ENCODE results near the gene ADGRG3. TPM values are rescaled to one million over a fixed set of nuclear protein-coding genes. Genes with fewer than 3 reads are reported as not detected.

The ADGRG3 gene
- total RNA-seq, 5 donors from 2014 or later (not counting 1 experiment from before 2014, with no cell fraction given) = 0.16 to 1.8 (median 0.40) TPM; not detected in 1

DNA sequence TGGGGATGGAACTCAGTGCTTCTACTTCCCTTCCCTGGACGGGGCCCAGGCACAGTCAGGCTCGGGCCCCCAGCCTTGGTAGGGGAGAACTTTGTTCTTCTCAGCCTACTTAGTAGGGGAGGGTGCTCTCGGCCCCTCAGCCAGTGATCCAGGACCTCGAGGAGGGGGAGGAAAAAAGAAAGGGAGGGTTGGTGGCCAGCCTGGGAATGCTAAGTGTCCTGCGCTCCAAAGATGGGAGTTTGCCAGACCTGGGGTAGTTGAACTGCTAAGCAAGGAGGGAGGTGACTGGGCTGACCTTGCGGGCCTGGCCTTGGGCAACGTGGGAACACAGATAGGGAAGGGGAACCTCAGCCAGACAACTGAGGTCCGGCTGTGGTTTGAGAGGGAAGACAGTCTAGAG is 27.5 kb upstream of the ADGRG3 start:
- no peaks in the 10 kb centered on the region for H3K36me3 Mint-ChIP-seq
- POLR2A ChIA-PET = no interaction called here

DNA sequence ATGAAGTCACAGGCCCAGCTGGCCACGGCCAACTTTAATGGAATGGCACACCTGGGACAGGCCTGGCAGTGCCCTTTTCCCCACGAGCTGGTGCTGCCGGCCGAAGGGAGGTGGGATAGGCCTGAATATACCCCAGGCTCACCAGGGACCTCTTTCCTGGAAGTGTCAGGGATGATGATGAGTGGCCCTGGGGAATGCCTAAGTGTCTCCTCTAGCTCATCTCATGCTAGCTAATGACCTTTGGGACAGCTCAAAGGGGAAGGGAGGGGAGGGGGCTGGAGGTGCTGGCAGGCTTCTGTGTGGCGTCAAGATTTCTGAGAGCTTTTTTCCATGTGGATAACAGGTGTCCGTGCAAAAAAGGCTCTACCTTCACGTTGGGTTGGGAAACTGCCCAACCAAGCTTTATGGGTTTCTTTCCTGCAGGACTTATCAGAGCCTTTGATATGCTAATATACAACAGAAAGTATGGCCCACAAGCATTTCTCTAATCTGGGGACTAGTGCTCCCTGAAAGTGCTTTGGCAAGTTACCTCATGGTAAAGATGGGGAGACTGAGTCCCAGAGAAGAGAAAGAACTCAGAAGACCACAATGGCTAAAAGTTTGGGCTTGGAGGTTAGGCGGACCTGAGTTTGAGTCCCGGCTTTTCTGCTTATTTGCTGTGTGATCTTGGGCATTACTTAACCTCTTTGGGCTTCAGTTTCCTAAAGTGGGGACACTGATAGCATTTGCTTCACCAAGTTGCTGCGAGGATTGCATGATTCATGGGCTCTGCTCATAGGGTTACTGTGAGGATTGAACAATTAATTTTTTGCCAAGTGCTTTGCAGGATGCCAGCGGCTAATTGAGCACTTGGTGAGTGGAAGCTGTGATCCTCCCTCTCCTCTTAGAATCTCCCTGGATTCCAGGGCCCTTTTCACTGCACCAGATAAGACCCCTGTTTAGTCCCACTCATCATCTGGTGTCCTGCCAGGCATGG is 25.7 kb upstream of the ADGRG3 start:
- Mint-ChIP-seq H3K9me3 (no peaks in the 10 kb centered on the region), H3K36me3 (no peaks in the 10 kb centered on the region)

More for the DNA sequence above, 27.5 kb upstream of the ADGRG3 start:
- Mint-ChIP-seq H3K27me3 (peaks cover 5 to 13% of the 10 kb centered on the region in 2 donors), H3K9me3 (no peaks in the 10 kb centered on the region), H3K4me1 (peaks cover 0 to 5% (median 2%) of the 10 kb centered on the region in 3 donors), H3K27ac (peak overlapping the region in 1 of 2 donors; percentile 41), H3K4me3 (no peak overlapping the region)
- Histone ChIP-seq H3K9me3 (no peaks in the 10 kb centered on the region), H3K4me3 (ENCODE audit: control insufficient read depth in 1 of 2, extremely low read depth in 1 of 2, low read length in 1 of 2) (no peak overlapping the region), H3K36me3 (ENCODE audit: control insufficient read depth in 2 of 2, extremely low read depth in 1 of 2, insufficient read depth in 1 of 2, low read length in 1 of 2) (no peaks in the 10 kb centered on the region), H3K4me1 (ENCODE audit: control insufficient read depth in 1 of 2, extremely low read depth in 1 of 2, insufficient read depth in 2 of 2, low read length in 2 of 2) (peaks cover 0 to 45% of the 10 kb centered on the region in 2 experiments), H3K27ac (ENCODE audit: low read length) (no peak overlapping the region), H3K27me3 (replicated peaks in 1 of 2; ENCODE audit: control insufficient read depth in 2 of 2, extremely low read depth in 1 of 2, insufficient read depth in 2 of 2, low read length in 1 of 2) (peaks cover 0 to 26% of the 10 kb centered on the region in 2 experiments)
- no peak for ATAC-seq (replicated peaks in 1 of 4)
- 85% methylated on average over 6 of the region's 8 CpGs for WGBS (ENCODE audit: insufficient coverage)
- no peak for DNase-seq
- CTCF ChIA-PET = interaction anchor here in 1 of 2 donors (0.7 to 1.2 kb wide), 2 partner anchors 9 to 222 kb away, joined by 3 to 4 read pairs; no protein-coding TSS in a partner anchor

DNA sequence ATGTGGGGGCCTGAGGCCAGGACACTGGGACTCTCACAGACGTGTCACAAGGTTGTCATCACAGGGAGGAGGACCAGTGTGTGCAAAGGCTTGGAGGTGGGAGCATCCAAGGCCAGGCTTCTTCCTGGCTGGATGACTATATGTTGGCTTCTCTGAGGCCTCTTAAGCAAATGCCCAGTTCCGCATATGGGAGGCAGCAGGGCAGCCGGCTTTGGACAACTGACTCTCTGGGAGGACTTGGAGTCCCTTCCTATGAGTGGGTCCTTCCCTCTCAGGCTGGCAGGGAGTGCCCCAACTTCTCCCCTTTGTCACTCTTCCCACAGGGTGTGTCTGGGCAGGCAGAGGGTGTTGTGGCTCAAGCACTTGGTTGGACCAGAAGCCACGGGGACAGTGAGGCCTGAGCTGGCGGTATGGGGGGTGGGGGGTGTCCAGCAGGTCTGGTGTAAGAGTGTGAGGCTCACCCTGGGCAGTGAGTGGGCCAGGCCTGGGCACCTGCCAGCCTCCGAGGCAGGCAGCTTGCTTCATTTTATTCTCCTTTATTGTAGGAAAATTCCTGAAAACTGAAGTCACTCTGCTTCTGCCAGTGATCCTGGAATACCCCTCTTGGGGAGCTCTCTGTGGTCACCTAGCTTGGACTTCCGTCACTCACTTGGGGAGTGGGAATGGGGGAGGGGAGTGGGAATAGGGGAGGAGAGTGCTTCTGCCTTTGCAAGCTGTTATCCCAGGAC is 24.8 kb upstream of the ADGRG3 start:
- no peak overlapping the region for H3K27ac Mint-ChIP-seq
- ATAC-seq (replicated peaks in 1 of 4) (no peak), DNase-seq (no peak)
- peaks cover 0 to 15% of the 10 kb centered on the region in 2 experiments for H3K27me3 ChIP-seq (replicated peaks in 1 of 2; ENCODE audit: control insufficient read depth in 2 of 2, extremely low read depth in 1 of 2, insufficient read depth in 2 of 2, low read length in 1 of 2)
- CTCF ChIA-PET = interaction anchor here in 1 of 2 donors (1.2 kb wide), 1 partner anchor 9 kb away, joined by 3 read pairs; no protein-coding TSS in a partner anchor
- no peak overlapping the region for H3K4me3 Mint-ChIP-seq
- no peak overlapping the region for H3K27ac ChIP-seq (ENCODE audit: low read length)
- H3K27me3 Mint-ChIP-seq = peaks cover 0 to 3% of the 10 kb centered on the region in 2 donors
- no peaks in the 10 kb centered on the region for H3K36me3 Mint-ChIP-seq
- WGBS (ENCODE audit: insufficient coverage) = 71% methylated on average over 5 of the region's 7 CpGs
- H3K36me3 ChIP-seq (ENCODE audit: control insufficient read depth in 2 of 2, extremely low read depth in 1 of 2, insufficient read depth in 1 of 2, low read length in 1 of 2) = no peaks in the 10 kb centered on the region
- no peak overlapping the region for H3K4me3 ChIP-seq (ENCODE audit: control insufficient read depth in 1 of 2, extremely low read depth in 1 of 2, low read length in 1 of 2)
- peaks cover 0 to 55% of the 10 kb centered on the region in 2 experiments for H3K4me1 ChIP-seq (ENCODE audit: control insufficient read depth in 1 of 2, extremely low read depth in 1 of 2, insufficient read depth in 2 of 2, low read length in 2 of 2)
- POLR2A ChIA-PET = interaction anchor here in 1 of 2 donors (0.7 kb wide), 1 partner anchor 964 kb away, joined by 3 read pairs; no protein-coding TSS in a partner anchor
- peaks cover 12 to 17% (median 14%) of the 10 kb centered on the region in 3 donors for H3K4me1 Mint-ChIP-seq
- no peaks in the 10 kb centered on the region for H3K9me3 Mint-ChIP-seq
- no peaks in the 10 kb centered on the region for H3K9me3 ChIP-seq

More for the DNA sequence above, 25.7 kb upstream of the ADGRG3 start:
- Histone ChIP-seq H3K27ac (ENCODE audit: low read length) (no peak overlapping the region), H3K4me1 (ENCODE audit: control insufficient read depth in 1 of 2, extremely low read depth in 1 of 2, insufficient read depth in 2 of 2, low read length in 2 of 2) (peaks cover 0 to 52% of the 10 kb centered on the region in 2 experiments), H3K36me3 (ENCODE audit: control insufficient read depth in 2 of 2, extremely low read depth in 1 of 2, insufficient read depth in 1 of 2, low read length in 1 of 2) (no peaks in the 10 kb centered on the region), H3K4me3 (ENCODE audit: control insufficient read depth in 1 of 2, extremely low read depth in 1 of 2, low read length in 1 of 2) (no peak overlapping the region), H3K9me3 (no peaks in the 10 kb centered on the region), H3K27me3 (replicated peaks in 1 of 2; ENCODE audit: control insufficient read depth in 2 of 2, extremely low read depth in 1 of 2, insufficient read depth in 2 of 2, low read length in 1 of 2) (peaks cover 0 to 21% of the 10 kb centered on the region in 2 experiments)
- Mint-ChIP-seq H3K4me1 (peaks cover 4 to 10% (median 6%) of the 10 kb centered on the region in 3 donors), H3K4me3 (no peak overlapping the region), H3K27ac (peak overlapping the region in 1 of 2 donors; percentile 2), H3K27me3 (peaks cover 0 to 5% of the 10 kb centered on the region in 2 donors)
- DNase-seq (no peak), ATAC-seq (replicated peaks in 1 of 4) (no peak)
- 96% methylated on average over 4 of the region's 11 CpGs for WGBS (ENCODE audit: insufficient coverage)
- POLR2A ChIA-PET = no interaction called here
- CTCF ChIA-PET = no interaction called here

DNA sequence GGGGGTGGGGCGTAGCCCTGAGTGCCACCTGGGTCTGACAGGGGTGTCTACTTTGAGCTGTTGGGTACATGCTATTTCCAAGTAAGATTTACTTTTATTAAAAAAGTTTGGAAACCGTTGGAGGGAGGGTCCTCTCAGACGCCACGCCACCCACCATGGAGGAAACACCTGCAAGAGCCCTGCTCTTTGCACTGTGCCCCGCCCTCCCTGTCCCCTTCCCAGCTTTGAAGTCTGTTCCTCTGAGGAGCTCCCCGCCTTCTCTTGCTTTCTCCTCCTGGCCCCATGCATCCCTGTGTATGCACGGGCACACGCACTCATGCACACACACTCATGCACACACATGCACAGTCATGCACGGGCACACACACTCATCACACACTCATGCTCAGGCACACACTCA is 24.2 kb upstream of the ADGRG3 start:
- ChIA-PET CTCF (interaction anchor here in 1 of 2 donors (1.2 kb wide), 1 partner anchor 8 kb away, joined by 3 read pairs; no protein-coding TSS in a partner anchor), POLR2A (interaction anchor here in 1 of 2 donors (0.7 kb wide), 1 partner anchor 964 kb away, joined by 3 read pairs; no protein-coding TSS in a partner anchor)
- no peak overlapping the region for H3K27ac ChIP-seq (ENCODE audit: low read length)
- peaks cover 0 to 11% of the 10 kb centered on the region in 2 experiments for H3K27me3 ChIP-seq (replicated peaks in 1 of 2; ENCODE audit: control insufficient read depth in 2 of 2, extremely low read depth in 1 of 2, insufficient read depth in 2 of 2, low read length in 1 of 2)
- ATAC-seq (replicated peaks in 1 of 4) (no peak), DNase-seq (no peak)
- WGBS (ENCODE audit: insufficient coverage) = 44% methylated on average over 7 of the region's 9 CpGs
- no peaks in the 10 kb centered on the region for H3K36me3 Mint-ChIP-seq
- no peak overlapping the region for H3K4me3 Mint-ChIP-seq
- no peaks in the 10 kb centered on the region for H3K9me3 Mint-ChIP-seq
- H3K4me3 ChIP-seq (ENCODE audit: control insufficient read depth in 1 of 2, extremely low read depth in 1 of 2, low read length in 1 of 2) = no peak overlapping the region
- no peaks in the 10 kb centered on the region for H3K9me3 ChIP-seq
- H3K4me1 ChIP-seq (ENCODE audit: control insufficient read depth in 1 of 2, extremely low read depth in 1 of 2, insufficient read depth in 2 of 2, low read length in 2 of 2) = peaks cover 0 to 58% of the 10 kb centered on the region in 2 experiments
- peaks cover 17 to 22% (median 19%) of the 10 kb centered on the region in 3 donors for H3K4me1 Mint-ChIP-seq
- H3K27ac Mint-ChIP-seq = no peak overlapping the region
- H3K27me3 Mint-ChIP-seq = no peaks in the 10 kb centered on the region
- H3K36me3 ChIP-seq (ENCODE audit: control insufficient read depth in 2 of 2, extremely low read depth in 1 of 2, insufficient read depth in 1 of 2, low read length in 1 of 2) = no peaks in the 10 kb centered on the region

DNA sequence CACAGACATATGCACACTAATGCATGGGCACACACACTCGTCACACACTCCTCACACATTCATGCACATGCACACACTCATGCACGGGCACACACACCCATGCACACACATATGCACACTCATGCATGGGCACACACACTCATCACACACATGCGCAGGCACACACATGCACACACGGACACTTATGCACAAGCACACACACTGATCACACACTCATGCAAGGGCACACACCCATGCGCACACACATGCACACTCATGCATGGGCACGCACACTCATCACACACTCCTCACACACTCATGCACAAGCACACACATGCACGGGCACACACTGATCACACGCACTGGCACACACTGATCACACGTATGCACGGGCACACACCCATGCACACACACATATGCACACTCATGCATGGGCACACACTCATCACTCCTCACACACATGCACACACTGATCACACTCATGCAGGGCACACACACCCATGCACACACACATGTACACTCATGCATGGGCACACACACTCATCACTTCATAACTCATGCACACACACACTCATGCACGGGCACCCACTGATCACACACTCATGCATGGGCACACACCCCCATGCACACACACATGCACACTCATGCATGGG is 23.6 kb upstream of the ADGRG3 start:
- peaks cover 0 to 59% of the 10 kb centered on the region in 2 experiments for H3K4me1 ChIP-seq (ENCODE audit: control insufficient read depth in 1 of 2, extremely low read depth in 1 of 2, insufficient read depth in 2 of 2, low read length in 2 of 2)
- DNase-seq = no peak
- ChIA-PET CTCF (interaction anchor here in 1 of 2 donors (1.2 kb wide), 1 partner anchor 8 kb away, joined by 3 read pairs; no protein-coding TSS in a partner anchor), POLR2A (no interaction called here)
- WGBS (ENCODE audit: insufficient coverage) = 92% methylated on average over 11 of the region's 11 CpGs
- no peaks in the 10 kb centered on the region for H3K36me3 ChIP-seq (ENCODE audit: control insufficient read depth in 2 of 2, extremely low read depth in 1 of 2, insufficient read depth in 1 of 2, low read length in 1 of 2)
- Mint-ChIP-seq H3K27me3 (no peaks in the 10 kb centered on the region), H3K27ac (no peak overlapping the region), H3K4me1 (peaks cover 21 to 26% (median 24%) of the 10 kb centered on the region in 3 donors), H3K9me3 (no peaks in the 10 kb centered on the region), H3K4me3 (no peak overlapping the region), H3K36me3 (no peaks in the 10 kb centered on the region)
- H3K9me3 ChIP-seq = no peaks in the 10 kb centered on the region
- no peak overlapping the region for H3K4me3 ChIP-seq (ENCODE audit: control insufficient read depth in 1 of 2, extremely low read depth in 1 of 2, low read length in 1 of 2)
- H3K27me3 ChIP-seq (replicated peaks in 1 of 2; ENCODE audit: control insufficient read depth in 2 of 2, extremely low read depth in 1 of 2, insufficient read depth in 2 of 2, low read length in 1 of 2) = peaks cover 0 to 7% of the 10 kb centered on the region in 2 experiments
- no peak for ATAC-seq (replicated peaks in 1 of 4)
- no peak overlapping the region for H3K27ac ChIP-seq (ENCODE audit: low read length)

All from T-cell (primary cell).